ENCODE data around the gene GRID2.

The GRID2 gene

DNA sequence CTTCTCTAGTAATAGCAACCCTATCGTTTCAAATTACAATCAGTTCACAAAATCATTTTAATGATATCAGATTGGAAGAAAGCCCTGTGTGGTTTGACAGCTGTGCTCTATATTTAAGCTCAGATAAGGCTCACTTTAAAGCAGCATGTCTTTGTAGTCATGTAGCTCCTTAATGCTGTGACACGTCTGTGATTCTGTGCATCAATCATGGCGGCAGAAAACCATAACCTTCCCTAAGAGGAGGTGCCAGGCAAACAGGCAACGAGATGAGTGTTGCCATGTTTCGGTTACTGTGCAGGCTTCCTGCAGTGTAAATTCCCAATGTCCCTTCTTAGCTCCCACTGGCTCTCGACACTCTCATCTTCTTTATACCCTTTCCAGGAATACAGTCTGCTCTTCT is 212.7 kb downstream of the GRID2 start:
- FAIRE-seq (no peak), DNase-seq (ENCODE audit: insufficient read length) (no peak)
- TF ChIP-seq POLR2A (IDR thresholded peaks at IDR 0.05; ENCODE audit: low read depth, low read length) (no peak), TAF1 (IDR thresholded peaks at IDR 0.05; ENCODE audit: borderline replicate concordance, low read depth, low read length) (no peak), POLR2AphosphoS5 (IDR thresholded peaks at IDR 0.05; ENCODE audit: low read depth, low read length) (no peak)

DNA sequence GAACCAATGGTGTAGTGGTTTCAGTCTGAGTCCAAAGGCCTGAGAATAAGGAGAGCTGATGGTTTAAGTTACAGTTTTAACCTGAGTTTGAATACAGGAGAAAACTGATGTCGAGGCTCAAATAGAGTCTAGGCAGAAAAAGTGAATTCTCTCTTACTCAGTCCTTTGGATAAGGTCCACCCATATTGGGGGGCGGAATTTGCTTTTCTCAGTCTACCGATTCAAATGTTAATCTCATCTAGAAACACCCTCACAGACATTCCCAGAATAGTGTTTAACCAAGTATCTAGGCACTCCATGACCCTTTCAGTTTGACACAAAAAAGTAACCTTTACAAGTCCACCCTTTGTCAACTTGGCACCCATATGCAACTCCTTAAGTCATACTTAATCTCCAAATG is 216.0 kb downstream of the GRID2 start:
- no peak for FAIRE-seq

DNA sequence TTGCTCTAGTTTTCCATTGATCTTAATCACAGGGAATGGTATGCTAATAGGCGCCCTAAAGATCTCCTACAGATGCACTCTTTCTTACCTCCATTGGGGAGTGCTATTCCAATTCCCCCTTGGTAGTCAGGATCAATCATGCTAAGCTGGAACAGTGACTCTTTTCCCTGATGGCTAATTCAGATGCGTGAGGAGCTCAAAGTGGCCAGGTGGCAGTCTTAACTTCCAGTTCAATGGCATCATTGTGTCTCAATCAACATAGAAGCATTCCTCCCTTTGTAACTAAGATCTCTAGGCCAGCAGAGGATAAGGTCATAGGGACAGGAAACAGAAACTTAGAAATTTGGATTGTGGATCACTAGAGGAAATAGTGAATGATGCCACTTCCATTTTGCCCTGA is 216.8 kb downstream of the GRID2 start:
- FAIRE-seq = no peak
- TF ChIP-seq POLR2A (IDR thresholded peaks at IDR 0.05; ENCODE audit: low read depth, low read length) (no peak), TAF1 (IDR thresholded peaks at IDR 0.05; ENCODE audit: borderline replicate concordance, low read depth, low read length) (no peak), POLR2AphosphoS5 (IDR thresholded peaks at IDR 0.05; ENCODE audit: low read depth, low read length) (no peak)
- no peak for DNase-seq (ENCODE audit: insufficient read length)

More for the DNA sequence above, 216.0 kb downstream of the GRID2 start:
- no peak for DNase-seq (ENCODE audit: insufficient read length)
- no peak for TF ChIP-seq POLR2A (IDR thresholded peaks at IDR 0.05; ENCODE audit: low read depth, low read length)
- no peak for TF ChIP-seq POLR2AphosphoS5 (IDR thresholded peaks at IDR 0.05; ENCODE audit: low read depth, low read length)
- no peak for TF ChIP-seq TAF1 (IDR thresholded peaks at IDR 0.05; ENCODE audit: borderline replicate concordance, low read depth, low read length)

GRCh38 chr4:92521941-92522340 is 218.2 kb downstream of the GRID2 start:
- DNase-seq (ENCODE audit: insufficient read length) (no peak), FAIRE-seq (no peak)
- TF ChIP-seq POLR2AphosphoS5 (IDR thresholded peaks at IDR 0.05; ENCODE audit: low read depth, low read length) (no peak), TAF1 (IDR thresholded peaks at IDR 0.05; ENCODE audit: borderline replicate concordance, low read depth, low read length) (no peak), POLR2A (IDR thresholded peaks at IDR 0.05; ENCODE audit: low read depth, low read length) (no peak)

DNA sequence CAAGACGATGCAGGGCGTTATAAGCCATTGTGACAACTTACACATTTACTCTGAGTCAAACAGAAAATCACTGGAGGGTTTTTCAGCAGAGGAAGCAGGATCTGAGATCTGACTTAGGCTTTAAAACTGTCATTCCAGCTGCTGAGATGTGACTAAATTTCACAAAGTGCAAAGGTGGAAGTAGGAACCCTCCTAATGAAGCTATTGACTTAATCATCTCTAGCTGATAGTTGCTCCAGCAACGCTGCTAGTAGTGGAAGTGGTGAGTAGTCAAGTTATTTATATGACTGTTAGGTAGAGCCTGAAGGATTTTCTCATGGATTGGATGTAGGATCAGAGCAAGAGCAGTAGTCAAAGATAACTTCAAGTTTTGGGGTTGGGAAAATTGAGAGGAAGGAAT is 218.6 kb downstream of the GRID2 start:
- no peak for DNase-seq (ENCODE audit: insufficient read length)
- no peak for FAIRE-seq
- TF ChIP-seq TAF1 (IDR thresholded peaks at IDR 0.05; ENCODE audit: borderline replicate concordance, low read depth, low read length) (no peak), POLR2A (IDR thresholded peaks at IDR 0.05; ENCODE audit: low read depth, low read length) (no peak), POLR2AphosphoS5 (IDR thresholded peaks at IDR 0.05; ENCODE audit: low read depth, low read length) (no peak)

GRCh38 chr4:92524131-92524530 is 220.4 kb downstream of the GRID2 start:
- TF ChIP-seq POLR2A (IDR thresholded peaks at IDR 0.05; ENCODE audit: low read depth, low read length) (no peak), TAF1 (IDR thresholded peaks at IDR 0.05; ENCODE audit: borderline replicate concordance, low read depth, low read length) (no peak), POLR2AphosphoS5 (IDR thresholded peaks at IDR 0.05; ENCODE audit: low read depth, low read length) (no peak)
- DNase-seq (ENCODE audit: insufficient read length) (no peak), FAIRE-seq (no peak)

DNA sequence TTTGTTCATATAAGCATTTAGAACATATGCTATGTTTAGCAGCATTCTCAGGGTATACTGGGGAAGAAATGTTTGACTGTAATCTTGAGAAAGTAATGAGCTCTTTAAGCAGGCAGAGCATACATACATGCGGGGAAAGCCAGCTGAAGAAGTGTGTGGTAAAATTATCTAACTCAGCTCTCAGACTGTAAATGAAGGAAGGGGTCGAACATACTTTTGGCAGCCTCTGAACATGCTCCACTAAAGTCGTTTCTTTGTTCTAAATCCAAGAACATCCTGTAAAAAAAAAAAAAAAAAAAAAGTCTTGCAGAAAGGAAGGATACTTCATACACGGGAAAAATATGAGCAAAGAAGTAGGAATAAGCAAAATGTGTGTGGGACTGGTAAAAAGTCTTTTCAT is 224.8 kb downstream of the GRID2 start:
- DNase-seq (ENCODE audit: insufficient read length) (no peak), FAIRE-seq (no peak)
- TF ChIP-seq POLR2AphosphoS5 (IDR thresholded peaks at IDR 0.05; ENCODE audit: low read depth, low read length) (no peak), TAF1 (IDR thresholded peaks at IDR 0.05; ENCODE audit: borderline replicate concordance, low read depth, low read length) (no peak), POLR2A (IDR thresholded peaks at IDR 0.05; ENCODE audit: low read depth, low read length) (no peak)

DNA sequence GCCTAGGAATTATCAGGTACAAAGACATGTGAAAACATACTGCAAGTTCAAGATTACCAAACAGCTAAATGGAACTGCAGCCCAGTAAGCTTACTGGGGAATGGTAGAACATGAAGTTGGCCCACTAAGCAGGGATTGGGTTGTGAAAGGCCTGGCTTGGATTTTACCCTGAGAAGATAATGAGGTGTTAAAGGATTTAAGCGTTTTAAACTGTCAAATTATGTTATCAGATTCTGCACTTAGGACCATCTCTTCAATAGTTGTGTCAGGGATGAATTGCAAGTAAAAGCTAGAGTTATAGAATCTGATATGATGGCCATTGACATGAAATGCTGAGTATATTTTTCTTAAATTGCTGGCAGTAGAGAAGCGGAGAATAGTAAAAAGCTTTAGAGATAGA is 225.7 kb downstream of the GRID2 start:
- TF ChIP-seq TAF1 (IDR thresholded peaks at IDR 0.05; ENCODE audit: borderline replicate concordance, low read depth, low read length) (no peak), POLR2A (IDR thresholded peaks at IDR 0.05; ENCODE audit: low read depth, low read length) (no peak), POLR2AphosphoS5 (IDR thresholded peaks at IDR 0.05; ENCODE audit: low read depth, low read length) (no peak)
- DNase-seq (ENCODE audit: insufficient read length) (no peak), FAIRE-seq (no peak)

DNA sequence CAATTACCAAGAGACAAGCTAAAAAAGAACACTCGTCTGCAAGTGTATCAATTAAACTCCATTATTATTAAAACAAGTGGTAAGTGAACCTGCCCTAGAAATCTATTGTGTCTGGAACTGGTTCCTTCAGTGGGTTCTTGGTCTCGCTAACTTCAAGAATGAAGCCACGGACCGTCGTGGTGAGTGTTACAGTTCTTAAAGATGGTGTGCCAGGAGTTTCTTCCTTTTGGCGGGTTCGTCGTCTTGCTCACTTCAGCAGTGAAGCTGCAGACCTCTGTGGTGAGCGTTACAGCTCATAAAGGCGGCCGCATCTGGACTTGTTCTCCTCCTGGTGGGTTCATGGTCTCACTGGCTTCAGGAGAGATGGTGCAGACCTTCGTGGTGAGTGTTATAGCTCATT is 231.8 kb downstream of the GRID2 start:
- TF ChIP-seq POLR2A (IDR thresholded peaks at IDR 0.05; ENCODE audit: low read depth, low read length) (no peak), TAF1 (IDR thresholded peaks at IDR 0.05; ENCODE audit: borderline replicate concordance, low read depth, low read length) (no peak), POLR2AphosphoS5 (IDR thresholded peaks at IDR 0.05; ENCODE audit: low read depth, low read length) (no peak)
- FAIRE-seq (no peak), DNase-seq (ENCODE audit: insufficient read length) (no peak)

- FAIRE-seq = no peak
- TF ChIP-seq POLR2A (IDR thresholded peaks at IDR 0.05; ENCODE audit: low read depth, low read length) (no peak), POLR2AphosphoS5 (IDR thresholded peaks at IDR 0.05; ENCODE audit: low read depth, low read length) (no peak), TAF1 (IDR thresholded peaks at IDR 0.05; ENCODE audit: borderline replicate concordance, low read depth, low read length) (no peak)
- DNase-seq (ENCODE audit: insufficient read length) = no peak
Measured at GRCh38 chr4:92551616-92552015, 247.8 kb downstream of the GRID2 start.

DNA sequence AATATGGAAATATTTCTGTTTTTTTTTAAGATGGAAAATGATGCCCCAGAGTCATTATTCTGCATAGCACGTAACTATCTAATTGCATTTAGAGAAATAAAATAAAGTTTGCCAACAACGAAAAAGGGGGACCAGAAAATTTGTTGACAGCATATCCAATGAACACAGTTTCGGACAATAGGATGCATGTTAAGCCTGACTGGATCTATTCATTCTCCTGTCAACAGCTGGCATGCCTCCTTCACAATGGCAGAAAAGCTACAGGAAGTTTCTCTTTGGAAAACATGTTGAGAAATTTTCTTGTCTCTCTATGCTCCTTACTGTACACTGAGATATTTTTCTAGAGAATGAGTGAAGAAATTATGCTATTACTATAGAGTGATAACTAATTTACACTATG is 262.5 kb downstream of the GRID2 start:
- no peak for TF ChIP-seq POLR2A (IDR thresholded peaks at IDR 0.05; ENCODE audit: low read depth, low read length)
- TF ChIP-seq TAF1 (IDR thresholded peaks at IDR 0.05; ENCODE audit: borderline replicate concordance, low read depth, low read length) = no peak
- no peak for TF ChIP-seq POLR2AphosphoS5 (IDR thresholded peaks at IDR 0.05; ENCODE audit: low read depth, low read length)
- no peak for DNase-seq (ENCODE audit: insufficient read length)
- no peak for FAIRE-seq

GRCh38 chr4:92580816-92581215 is 277.1 kb downstream of the GRID2 start:
- TF ChIP-seq TAF1 (IDR thresholded peaks at IDR 0.05; ENCODE audit: borderline replicate concordance, low read depth, low read length) (no peak), POLR2AphosphoS5 (IDR thresholded peaks at IDR 0.05; ENCODE audit: low read depth, low read length) (no peak), POLR2A (IDR thresholded peaks at IDR 0.05; ENCODE audit: low read depth, low read length) (no peak)
- DNase-seq (ENCODE audit: insufficient read length) = no peak
- FAIRE-seq = no peak

GRCh38 chr4:92599044-92599443 is 295.3 kb downstream of the GRID2 start:
- TF ChIP-seq POLR2AphosphoS5 (IDR thresholded peaks at IDR 0.05; ENCODE audit: low read depth, low read length) (no peak), POLR2A (IDR thresholded peaks at IDR 0.05; ENCODE audit: low read depth, low read length) (no peak)
- FAIRE-seq = no peak
- no peak for DNase-seq (ENCODE audit: insufficient read length)
